ENCODE data around the gene SORL1.
A peak's percentile ranks its signal among the peaks of the same experiment; 100 is the strongest.
"Not testable (repeated sequence)": the region's sequence is repeated elsewhere in the genome, so short reads cannot be mapped to it uniquely, and the experiment has no call there.

SORL1 gene

GRCh38 chr11:121559606-121560200, 107.6 kb downstream of the SORL1 start:
- no peak for DNase-seq (ENCODE audit: low read depth in 2 of 3, low spot score in 1 of 3)

GRCh38 chr11:121560236-121560635, 108.1 kb downstream of the SORL1 start:
- DNase-seq (ENCODE audit: low read depth in 2 of 3, low spot score in 1 of 3), result no peak

- no peak for DNase-seq (ENCODE audit: low read depth in 2 of 3, low spot score in 1 of 3)
Measured at GRCh38 chr11:121561240-121561639, 109.1 kb downstream of the SORL1 start.

GRCh38 chr11:121561716-121562115, 109.6 kb downstream of the SORL1 start:
- no peak for DNase-seq (ENCODE audit: low read depth in 2 of 3, low spot score in 1 of 3)

- peak; percentile 15 to 34 (median 21) for DNase-seq (ENCODE audit: low read depth in 2 of 3, low spot score in 1 of 3)
Measured at GRCh38 chr11:121563003-121563402, 110.9 kb downstream of the SORL1 start.

GRCh38 chr11:121563900-121564822, 112.0 kb downstream of the SORL1 start:
- DNase-seq (ENCODE audit: low read depth in 2 of 3, low spot score in 1 of 3), result no peak

- DNase-seq (ENCODE audit: low read depth in 2 of 3, low spot score in 1 of 3), result no peak
Measured at GRCh38 chr11:121564948-121565684, 113.0 kb downstream of the SORL1 start.

GRCh38 chr11:121566279-121567168, 114.4 kb downstream of the SORL1 start:
- no peak for DNase-seq (ENCODE audit: low read depth in 2 of 3, low spot score in 1 of 3)

- no peak for DNase-seq (ENCODE audit: low read depth in 2 of 3, low spot score in 1 of 3)
Measured at GRCh38 chr11:121567995-121568394, 115.9 kb downstream of the SORL1 start.

GRCh38 chr11:121569332-121570299, 117.5 kb downstream of the SORL1 start:
- not testable (repeated sequence) for DNase-seq (ENCODE audit: low read depth in 2 of 3, low spot score in 1 of 3)

- DNase-seq (ENCODE audit: low read depth in 2 of 3, low spot score in 1 of 3), result no peak
Measured at GRCh38 chr11:121570453-121570852, 118.3 kb downstream of the SORL1 start.

- DNase-seq (ENCODE audit: low read depth in 2 of 3, low spot score in 1 of 3), result no peak
Measured at GRCh38 chr11:121571506-121571905, 119.4 kb downstream of the SORL1 start.

- no peak for DNase-seq (ENCODE audit: low read depth in 2 of 3, low spot score in 1 of 3)
Measured at GRCh38 chr11:121572571-121573059, 120.5 kb downstream of the SORL1 start.

GRCh38 chr11:121574801-121575200, 122.7 kb downstream of the SORL1 start:
- DNase-seq (ENCODE audit: low read depth in 2 of 3, low spot score in 1 of 3), result no peak

GRCh38 chr11:121575250-121575962, 123.3 kb downstream of the SORL1 start:
- DNase-seq (ENCODE audit: low read depth in 2 of 3, low spot score in 1 of 3), result no peak

- no peak for DNase-seq (ENCODE audit: low read depth in 2 of 3, low spot score in 1 of 3)
Measured at GRCh38 chr11:121575963-121576290, 123.8 kb downstream of the SORL1 start.

GRCh38 chr11:121576531-121576930, 124.4 kb downstream of the SORL1 start:
- no peak for DNase-seq (ENCODE audit: low read depth in 2 of 3, low spot score in 1 of 3)

GRCh38 chr11:121577106-121577848, 125.2 kb downstream of the SORL1 start:
- DNase-seq (ENCODE audit: low read depth in 2 of 3, low spot score in 1 of 3), result no peak

Measured in stimulated activated CD4-positive, alpha-beta T cell treated with anti-CD3 and anti-CD28 coated beads, Interleukin-12 subunit alpha, Interleukin-12 subunit beta, amount 100 ng/mL, for 48 hours (primary cell).